Measurements from ENCODE around the gene GAPDHS. TPM values are rescaled to one million over a fixed set of nuclear protein-coding genes. Genes with fewer than 3 reads are reported as not detected.

The GAPDHS gene
- total RNA-seq, 1 experiment from 2014 or later, result not detected

GRCh38 chr19:35486268-35486708 lies 47.0 kb upstream of the GAPDHS start:
- POLR2A ChIA-PET, result interaction anchor here (0.7 kb wide), 1 partner anchor 23 kb away, joined by 3 read pairs; no protein-coding TSS in a partner anchor
- Histone ChIP-seq H2AFZ (ENCODE audit: low read depth, low read length, poor library complexity, severe bottlenecking) (no peak overlapping the region), H4K20me1 (ENCODE audit: insufficient read depth) (no peaks in the 10 kb centered on the region), H3K4me1 (ENCODE audit: control insufficient read depth in 1 of 2, insufficient read depth in 2 of 2, low read length in 2 of 2) (no peaks in the 10 kb centered on the region), H3K4me3 (replicated peaks in 1 of 2; ENCODE audit: low read depth in 1 of 2, low read length in 2 of 2) (no peak overlapping the region), H3K4me2 (ENCODE audit: low read length) (no peak overlapping the region), H3K9me2 (ENCODE audit: insufficient read depth) (no peaks in the 10 kb centered on the region), H3K9me3 (ENCODE audit: control insufficient read depth in 1 of 2, insufficient read depth in 1 of 2, low read depth in 1 of 2, low read length in 2 of 2) (no peaks in the 10 kb centered on the region), H3K79me2 (ENCODE audit: insufficient read depth, low read length) (no peaks in the 10 kb centered on the region), H3K9ac (ENCODE audit: low read length) (no peak overlapping the region), H3K27me3 (ENCODE audit: insufficient read depth, low read length) (peaks cover 9% of the 10 kb centered on the region), H3K27ac (ENCODE audit: low read depth, low read length) (no peak overlapping the region), H3K36me3 (ENCODE audit: control insufficient read depth in 1 of 2, insufficient read depth in 2 of 2, low read length in 2 of 2) (no peaks in the 10 kb centered on the region)
- TF ChIP-seq ZBTB33 (IDR thresholded peaks at IDR 0.05; ENCODE audit: extremely low read depth, insufficient replicate concordance, low read length) (no peak), TCF7L2 (IDR thresholded peaks at IDR 0.05; ENCODE audit: borderline replicate concordance, extremely low read depth, insufficient read depth, insufficient read length) (no peak), ATF3 (IDR thresholded peaks at IDR 0.05) (no peak), EZH2 (IDR thresholded peaks at IDR 0.05) (no peak), EZH2phosphoT487 (IDR thresholded peaks at IDR 0.05; ENCODE audit: borderline replicate concordance) (no peak), RAD21 (IDR thresholded peaks at IDR 0.05; ENCODE audit: low read depth) (no peak), POLR2AphosphoS5 (IDR thresholded peaks at IDR 0.05; ENCODE audit: low read depth, low read length) (no peak), POLR2A (IDR thresholded peaks at IDR 0.05; ENCODE audit: borderline replicate concordance, extremely low read depth, insufficient read depth, insufficient read length) (no peak), CBX3 (IDR thresholded peaks at IDR 0.05; ENCODE audit: low read depth) (no peak), CTCF (IDR thresholded peaks at IDR 0.05 in 2 of 3, conservative IDR thresholded peaks at IDR 0.05 in 1 of 3; ENCODE audit: borderline replicate concordance in 1 of 3, insufficient read depth in 1 of 3, low read depth in 2 of 3, low read length in 2 of 3) (no peak), CEBPB (IDR thresholded peaks at IDR 0.05; ENCODE audit: low read depth) (no peak), YY1 (IDR thresholded peaks at IDR 0.05; ENCODE audit: extremely low read depth, insufficient replicate concordance, low read depth, low read length) (no peak), SIN3A (IDR thresholded peaks at IDR 0.05; ENCODE audit: low read depth) (no peak), ZFX (IDR thresholded peaks at IDR 0.05) (no peak), ZNF274 (IDR thresholded peaks at IDR 0.05; ENCODE audit: low read depth, low read length) (no peak), MAX (IDR thresholded peaks at IDR 0.05) (no peak), SP1 (IDR thresholded peaks at IDR 0.05; ENCODE audit: low read depth) (no peak)
- RAD21 ChIA-PET (ENCODE audit: low non-redundant PET in 1 of 2, low total read pairs in 2 of 2, uncharacterized antibody in 2 of 2, unreplicated experiment in 2 of 2), result no interaction called here
- DNase-seq (ENCODE audit: low read depth, low spot score) (no peak), ATAC-seq (no peak)
- CTCF ChIA-PET, result interaction anchor here (1.0 to 1.9 kb wide), 3 partner anchors 8 to 24 kb away, joined by 3 to 12 read pairs (median 4); no protein-coding TSS in a partner anchor
- BruUV-seq (replicated peaks), result no TSS peak
- intact Hi-C loops (cut with micrococcal nuclease), result no loop called here
